ENCODE results near the gene DLGAP1. TPM values are rescaled to one million over a fixed set of nuclear protein-coding genes. Genes with fewer than 3 reads are reported as not detected.

The DLGAP1 gene
- total and polyA plus RNA-seq, 2 donors (not counting 1 experiment from before 2014, with no cell fraction given), result 0.07 to 0.61 TPM

DNA sequence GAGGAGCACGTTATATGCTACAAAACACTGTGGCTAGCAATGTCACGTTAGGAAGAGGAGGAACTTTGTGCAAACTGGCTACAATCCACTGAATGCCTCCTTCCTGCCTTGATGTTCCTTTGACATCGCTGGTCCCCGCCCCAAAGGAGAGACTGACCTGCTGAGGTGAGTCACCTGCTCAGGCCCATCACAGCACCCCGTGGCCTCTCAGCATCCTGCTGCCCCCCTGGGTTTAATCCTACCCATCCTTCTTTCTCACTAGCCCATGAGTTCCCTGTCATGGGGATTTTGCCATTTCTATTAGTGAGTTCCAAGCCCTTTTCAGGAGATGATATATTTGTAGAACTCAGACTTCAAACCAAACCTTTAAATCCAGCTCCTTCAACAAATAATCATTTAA is 16.2 kb downstream of the DLGAP1 start:
- H3K27me3 Mint-ChIP-seq, result no peaks in the 10 kb centered on the region
- H3K4me1 Mint-ChIP-seq, result no peaks in the 10 kb centered on the region
- no peak for ATAC-seq (ENCODE audit: low read depth)
- H3K27me3 ChIP-seq (replicated peaks in 1 of 4; ENCODE audit: control extremely low read depth in 1 of 4, control insufficient read depth in 3 of 4, insufficient read depth in 4 of 4, low read length in 3 of 4), result no peaks in the 10 kb centered on the region
- H3K9ac ChIP-seq (ENCODE audit: low read length), result no peak overlapping the region
- H4K20me1 ChIP-seq (ENCODE audit: control insufficient read depth, insufficient read depth, low read length, poor library complexity, severe bottlenecking), result no peaks in the 10 kb centered on the region
- no peak overlapping the region for H2AFZ ChIP-seq (ENCODE audit: insufficient read depth, low read depth, low read length, poor library complexity, severe bottlenecking)
- DNase-seq, result no peak
- intact Hi-C loops (cut with micrococcal nuclease), result no loop called here
- no peak overlapping the region for H3K27ac Mint-ChIP-seq
- H3K36me3 ChIP-seq (replicated peaks in 1 of 2; ENCODE audit: control extremely low read depth in 1 of 2, control insufficient read depth in 1 of 2, extremely low read depth in 1 of 2, insufficient read depth in 2 of 2, low read length in 1 of 2), result no peaks in the 10 kb centered on the region
- no peaks in the 10 kb centered on the region for H3K79me2 ChIP-seq (ENCODE audit: control insufficient read depth, insufficient read depth, low read length)
- CTCF ChIA-PET, result no interaction called here
- H3K4me1 ChIP-seq (ENCODE audit: control insufficient read depth in 2 of 2, insufficient read depth in 2 of 2, low read length in 2 of 2), result no peaks in the 10 kb centered on the region
- TF ChIP-seq CTCF (IDR thresholded peaks at IDR 0.05) (no peak), EZH2 (IDR thresholded peaks at IDR 0.05; ENCODE audit: borderline replicate concordance, insufficient read depth, low read depth, low read length, poor library complexity, severe bottlenecking) (no peak)
- no peak overlapping the region for H3K27ac ChIP-seq (ENCODE audit: low read length in 2 of 2)
- POLR2A ChIA-PET, result no interaction called here
- H3K4me3 Mint-ChIP-seq, result no peak overlapping the region
- no peaks in the 10 kb centered on the region for H3K9me3 ChIP-seq (ENCODE audit: control extremely low read depth in 1 of 3, control insufficient read depth in 2 of 3, insufficient read depth in 1 of 3, low read length in 2 of 3)
- 64% methylated on average over 5 of the region's 5 CpGs for WGBS (ENCODE audit: insufficient coverage)
- H3K4me3 ChIP-seq (ENCODE audit: control extremely low read depth in 1 of 5, extremely low read depth in 1 of 5, insufficient read depth in 1 of 5, low read depth in 2 of 5, low read length in 4 of 5), result no peak overlapping the region
- H3K9me3 Mint-ChIP-seq (ENCODE audit: insufficient read depth), result peaks cover 5% of the 10 kb centered on the region
- no peak overlapping the region for H3K4me2 ChIP-seq (replicated peaks; ENCODE audit: low read depth, low read length, poor library complexity, severe bottlenecking)

DNA sequence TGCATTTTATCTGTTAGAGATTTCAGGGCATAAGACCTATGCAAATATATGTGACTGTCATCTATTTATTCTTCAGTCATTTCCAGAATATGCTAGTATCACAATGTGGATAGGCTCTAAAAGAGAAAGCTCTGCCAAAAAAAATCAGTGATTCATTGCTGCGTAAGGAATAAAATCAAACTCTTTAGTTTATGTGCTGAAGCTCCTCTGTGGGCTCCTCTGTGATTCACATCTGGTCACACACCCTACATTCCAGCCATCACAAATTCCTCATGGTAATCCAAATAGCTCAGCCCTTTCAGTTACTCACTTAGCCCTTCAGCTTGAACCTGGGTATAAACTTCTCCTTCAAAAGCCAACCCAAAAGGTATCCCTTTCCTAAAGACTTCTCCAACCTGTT is 21.4 kb downstream of the DLGAP1 start:
- intact Hi-C loops (cut with micrococcal nuclease), result no loop called here
- ChIA-PET CTCF (no interaction called here), POLR2A (no interaction called here)
- Mint-ChIP-seq H3K27ac (no peak overlapping the region), H3K9me3 (ENCODE audit: insufficient read depth) (no peaks in the 10 kb centered on the region), H3K4me3 (no peak overlapping the region), H3K4me1 (no peaks in the 10 kb centered on the region), H3K27me3 (no peaks in the 10 kb centered on the region)
- H3K9ac ChIP-seq (ENCODE audit: low read length), result no peak overlapping the region
- TF ChIP-seq CTCF (IDR thresholded peaks at IDR 0.05), result no peak
- TF ChIP-seq EZH2 (IDR thresholded peaks at IDR 0.05; ENCODE audit: borderline replicate concordance, insufficient read depth, low read depth, low read length, poor library complexity, severe bottlenecking), result no peak
- no peaks in the 10 kb centered on the region for H3K27me3 ChIP-seq (replicated peaks in 1 of 4; ENCODE audit: control extremely low read depth in 1 of 4, control insufficient read depth in 3 of 4, insufficient read depth in 4 of 4, low read length in 3 of 4)
- H4K20me1 ChIP-seq (ENCODE audit: control insufficient read depth, insufficient read depth, low read length, poor library complexity, severe bottlenecking), result no peaks in the 10 kb centered on the region
- 100% methylated on average over 1 of the region's 1 CpG for WGBS (ENCODE audit: insufficient coverage)
- H3K9me3 ChIP-seq (ENCODE audit: control extremely low read depth in 1 of 3, control insufficient read depth in 2 of 3, insufficient read depth in 1 of 3, low read length in 2 of 3), result no peaks in the 10 kb centered on the region
- H3K4me1 ChIP-seq (ENCODE audit: control insufficient read depth in 2 of 2, insufficient read depth in 2 of 2, low read length in 2 of 2), result no peaks in the 10 kb centered on the region
- H3K4me2 ChIP-seq (replicated peaks; ENCODE audit: low read depth, low read length, poor library complexity, severe bottlenecking), result no peak overlapping the region
- no peaks in the 10 kb centered on the region for H3K79me2 ChIP-seq (ENCODE audit: control insufficient read depth, insufficient read depth, low read length)
- no peak overlapping the region for H3K4me3 ChIP-seq (ENCODE audit: control extremely low read depth in 1 of 5, extremely low read depth in 1 of 5, insufficient read depth in 1 of 5, low read depth in 2 of 5, low read length in 4 of 5)
- H3K36me3 ChIP-seq (replicated peaks in 1 of 2; ENCODE audit: control extremely low read depth in 1 of 2, control insufficient read depth in 1 of 2, extremely low read depth in 1 of 2, insufficient read depth in 2 of 2, low read length in 1 of 2), result no peaks in the 10 kb centered on the region
- ATAC-seq (ENCODE audit: low read depth) (no peak), DNase-seq (no peak)
- no peak overlapping the region for H3K27ac ChIP-seq (ENCODE audit: low read length in 2 of 2)
- no peak overlapping the region for H2AFZ ChIP-seq (ENCODE audit: insufficient read depth, low read depth, low read length, poor library complexity, severe bottlenecking)
